Astrocyte of the spinal cord (primary cell): Measurements from ENCODE around the gene OR51B4.

Experiments used
- DNase-seq: peaks from one replicate; pipeline ENCODE4 v3.0.0; 2011; ENCODE audit warnings: low read depth, low spot score
- H3K4me3 ChIP-seq: 2 replicates; pipeline ENCODE4 v1.5.1; 2011; ENCODE audit warnings: low read depth, mild to moderate bottlenecking, low read length, moderate library complexity
- in situ Hi-C: cut with HindIII; loops from 2 replicates; pipeline ENCODE4 v1.10.0; 2017; ENCODE audit warnings: low sequenced_read_pairs
- TF ChIP-seq, protein P1 (sequence below): IDR thresholded peaks from 2 replicates; pipeline ENCODE4 v1.5.1; 2012; ENCODE audit warnings: low read depth, mild to moderate bottlenecking, low read length, inconsistent platforms

The OR51B4 gene

DNA sequence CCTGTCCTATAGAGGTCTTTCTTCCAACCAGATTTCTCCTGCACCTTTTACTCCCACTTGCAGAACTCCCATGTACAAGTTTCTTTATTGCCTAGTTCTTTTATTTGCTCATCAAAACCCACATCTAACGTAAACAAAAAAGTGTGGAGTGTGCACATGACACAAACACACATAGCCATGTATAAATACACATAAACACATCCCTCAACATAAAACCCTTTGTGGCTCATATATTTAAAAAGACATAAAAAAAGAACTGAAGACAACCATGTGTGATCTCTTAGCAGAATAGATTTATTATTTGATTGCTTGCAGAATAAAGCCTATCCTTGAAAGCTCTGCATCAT is 48.9 kb downstream of the OR51B4 start:
- TF ChIP-seq, protein P1, sequence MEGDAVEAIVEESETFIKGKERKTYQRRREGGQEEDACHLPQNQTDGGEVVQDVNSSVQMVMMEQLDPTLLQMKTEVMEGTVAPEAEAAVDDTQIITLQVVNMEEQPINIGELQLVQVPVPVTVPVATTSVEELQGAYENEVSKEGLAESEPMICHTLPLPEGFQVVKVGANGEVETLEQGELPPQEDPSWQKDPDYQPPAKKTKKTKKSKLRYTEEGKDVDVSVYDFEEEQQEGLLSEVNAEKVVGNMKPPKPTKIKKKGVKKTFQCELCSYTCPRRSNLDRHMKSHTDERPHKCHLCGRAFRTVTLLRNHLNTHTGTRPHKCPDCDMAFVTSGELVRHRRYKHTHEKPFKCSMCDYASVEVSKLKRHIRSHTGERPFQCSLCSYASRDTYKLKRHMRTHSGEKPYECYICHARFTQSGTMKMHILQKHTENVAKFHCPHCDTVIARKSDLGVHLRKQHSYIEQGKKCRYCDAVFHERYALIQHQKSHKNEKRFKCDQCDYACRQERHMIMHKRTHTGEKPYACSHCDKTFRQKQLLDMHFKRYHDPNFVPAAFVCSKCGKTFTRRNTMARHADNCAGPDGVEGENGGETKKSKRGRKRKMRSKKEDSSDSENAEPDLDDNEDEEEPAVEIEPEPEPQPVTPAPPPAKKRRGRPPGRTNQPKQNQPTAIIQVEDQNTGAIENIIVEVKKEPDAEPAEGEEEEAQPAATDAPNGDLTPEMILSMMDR: no peak
- DNase-seq: no peak
- no peak overlapping the region for H3K4me3 ChIP-seq
- in situ Hi-C loops: no loop called here

DNA sequence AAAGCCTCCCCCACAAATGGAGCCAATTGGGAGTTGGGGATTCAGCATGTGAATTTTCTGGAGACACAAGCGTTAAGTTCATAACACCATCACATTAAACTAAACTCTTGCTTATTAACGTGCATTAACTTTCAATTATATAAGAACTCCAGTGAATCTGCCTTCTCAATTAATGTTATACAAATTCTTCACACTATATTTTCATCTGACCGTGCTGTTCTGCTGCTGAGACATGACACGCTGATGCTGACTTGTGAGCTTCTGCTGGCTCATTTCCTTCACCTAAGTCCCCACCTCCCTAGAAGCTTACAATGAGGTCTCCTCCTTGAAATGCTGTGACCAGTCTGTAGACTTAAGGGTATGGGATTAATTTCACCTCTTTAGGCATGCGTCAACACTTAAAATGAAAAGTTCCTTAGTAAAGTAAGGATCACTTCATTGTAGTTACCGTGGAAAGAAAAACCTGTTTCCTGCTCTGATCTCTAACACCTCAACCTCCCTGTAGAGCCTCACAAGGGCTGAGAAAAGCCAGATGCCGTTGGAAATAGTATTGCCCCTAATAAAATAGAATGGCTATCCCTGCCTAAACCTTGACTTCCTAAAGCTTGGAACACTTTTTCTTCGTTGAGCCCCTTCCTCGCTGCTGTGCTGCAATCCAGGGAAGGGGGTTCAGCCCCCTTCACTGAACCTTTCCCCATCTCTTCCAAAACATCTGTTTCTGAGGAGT is 49.4 kb downstream of the OR51B4 start:
- DNase-seq: no peak
- no peak overlapping the region for H3K4me3 ChIP-seq
- in situ Hi-C loops: no loop called here
- TF ChIP-seq, protein P1: no peak

GRCh38 chr11:5251746-5252145 is 50.0 kb downstream of the OR51B4 start:
- TF ChIP-seq, protein P1: no peak

More at GRCh38 chr11:5251746-5252145, 50.0 kb downstream of the OR51B4 start:
- H3K4me3 ChIP-seq: no peak overlapping the region
- in situ Hi-C loops: no loop called here
- no peak for DNase-seq
